Measurements from ENCODE around the gene IPP. TPM values are rescaled to one million over a fixed set of nuclear protein-coding genes. Genes with fewer than 3 reads are reported as not detected.

The IPP gene
- total and polyA plus RNA-seq, 2 of the 8 experiments (the other 6 are each of a cell fraction or from before 2014, with no cell fraction given), result 1.4 to 5.6 TPM

GRCh38 chr1:45723248-45723930, 27.1 kb downstream of the IPP start:
- Histone ChIP-seq H3K18ac (ENCODE audit: extremely low read depth, low read length) (no peak overlapping the region), H2BK5ac (ENCODE audit: low read depth, low read length) (no peak overlapping the region), H3K79me2 (ENCODE audit: control insufficient read depth in 1 of 2, insufficient read depth in 2 of 2, low read length in 2 of 2) (no peaks in the 10 kb centered on the region), H2AFZ (ENCODE audit: low read length) (no peak overlapping the region), H3K36me3 (ENCODE audit: control insufficient read depth in 2 of 4, insufficient read depth in 4 of 4, low read length in 3 of 4) (no peaks in the 10 kb centered on the region), H3K9me3 (ENCODE audit: insufficient read depth in 2 of 2, low read depth in 1 of 2, low read length in 1 of 2) (peaks cover 0 to 3% of the 10 kb centered on the region in 2 experiments; a peak in 1 of 4 replicates), H3K4ac (replicated peaks; ENCODE audit: insufficient read length, low read depth, low read length) (no peak overlapping the region), H2AK5ac (ENCODE audit: low read depth, low read length) (no peak overlapping the region), H3K9ac (replicated peaks in 1 of 4; ENCODE audit: extremely low read depth in 1 of 4, low read depth in 3 of 4, low read length in 3 of 4) (no peak overlapping the region), H3K23ac (ENCODE audit: insufficient read length) (no peak overlapping the region), H3K27ac (ENCODE audit: low read depth, low read length) (no peak overlapping the region), H3K14ac (ENCODE audit: insufficient read length) (no peak overlapping the region), H3K4me1 (replicated peaks in 1 of 4; ENCODE audit: control insufficient read depth in 3 of 4, insufficient read depth in 4 of 4, low read length in 3 of 4) (no peaks in the 10 kb centered on the region), H3K79me1 (ENCODE audit: low read depth, low read length) (no peaks in the 10 kb centered on the region), H4K5ac (ENCODE audit: insufficient read length, low read depth, low read length) (no peak overlapping the region), H2BK15ac (ENCODE audit: low read length) (no peak overlapping the region), H4K20me1 (replicated peaks in 1 of 2; ENCODE audit: control insufficient read depth in 1 of 2, insufficient read depth in 2 of 2, low read length in 2 of 2) (no peaks in the 10 kb centered on the region), H3K56ac (replicated peaks; ENCODE audit: insufficient read length, low read depth, low read length) (no peak overlapping the region), H4K91ac (replicated peaks; ENCODE audit: insufficient read length, low read length) (no peak overlapping the region), H2BK12ac (ENCODE audit: low read depth, low read length) (no peak overlapping the region), H3K23me2 (ENCODE audit: low read depth, low read length) (no peaks in the 10 kb centered on the region; the same call in 1 of the 2 replicates), H3K4me2 (ENCODE audit: insufficient read depth in 1 of 2, low read depth in 2 of 2, low read length in 2 of 2) (no peak overlapping the region), H3K27me3 (replicated peaks in 1 of 4; ENCODE audit: control insufficient read depth in 3 of 4, extremely low read depth in 1 of 4, insufficient read depth in 3 of 4, low read length in 3 of 4) (no peaks in the 10 kb centered on the region), H2BK20ac (ENCODE audit: low read length) (no peak overlapping the region), H2BK120ac (replicated peaks; ENCODE audit: low read depth, low read length) (no peak overlapping the region), H4K8ac (ENCODE audit: extremely low read depth, insufficient read depth, low read length) (no peak overlapping the region), H3K4me3 (ENCODE audit: extremely low read depth in 1 of 4, insufficient read depth in 2 of 4, low read depth in 3 of 4, low read length in 4 of 4) (no peak overlapping the region)
- CTCF ChIA-PET (ENCODE audit: partially characterized antibody), result no interaction called here
- FAIRE-seq (no peak), DNase-seq (ENCODE audit: low read depth in 1 of 2, low spot score in 2 of 2) (no peak)
- TF ChIP-seq RBBP5 (IDR thresholded peaks at IDR 0.05; ENCODE audit: borderline replicate concordance, low read depth, low read length) (no peak), NRF1 (IDR thresholded peaks at IDR 0.05; ENCODE audit: low read depth, low read length) (no peak), SP1 (IDR thresholded peaks at IDR 0.05; ENCODE audit: low read depth, low read length) (no peak), CHD2 (IDR thresholded peaks at IDR 0.05; ENCODE audit: low read length) (no peak), SIN3A (conservative IDR thresholded peaks at IDR 0.05 in 1 of 2, IDR thresholded peaks at IDR 0.05 in 1 of 2; ENCODE audit: low read depth in 1 of 2, low read length in 2 of 2) (no peak), SAP30 (IDR thresholded peaks at IDR 0.05; ENCODE audit: insufficient read depth, insufficient replicate concordance, low read length) (no peak), CEBPB (IDR thresholded peaks at IDR 0.05; ENCODE audit: low read depth, low read length) (no peak), KDM5A (IDR thresholded peaks at IDR 0.05; ENCODE audit: low read length) (no peak), JUND (IDR thresholded peaks at IDR 0.05; ENCODE audit: low read length) (no peak), MAFK (IDR thresholded peaks at IDR 0.05; ENCODE audit: low read depth, low read length) (no peak), RNF2 (IDR thresholded peaks at IDR 0.05; ENCODE audit: borderline replicate concordance, low read depth, low read length, missing control alignments, poor library complexity, severe bottlenecking) (no peak), TEAD4 (IDR thresholded peaks at IDR 0.05; ENCODE audit: low read depth, low read length) (no peak), KDM4A (IDR thresholded peaks at IDR 0.05; ENCODE audit: low read depth, low read length, severe bottlenecking) (no peak), EZH2 (IDR thresholded peaks at IDR 0.05; ENCODE audit: low read depth, low read length, severe bottlenecking) (no peak)
- POLR2A ChIA-PET (ENCODE audit: partially characterized antibody), result interaction anchor here (1.0 to 1.2 kb wide), 2 partner anchors 11 to 36 kb away, joined by 3 read pairs; no protein-coding TSS in a partner anchor
